HCT116 (cell line): ENCODE measurements around the gene PPP1R37. TPM values are rescaled to one million over a fixed set of nuclear protein-coding genes. Genes with fewer than 3 reads are reported as not detected.

ENCODE experiments used
- ATAC-seq: fragments of 200-7000 bp; cut with Tn5 transposase; 2 replicates; pipeline ENCODE4 v1.9.1; 2020; ENCODE audit warnings: mild to moderate bottlenecking, moderate library complexity
- BruUV-seq: library from RNA; stranded (reverse); fragments of 400-500 nt; replicated peaks from 2 replicates; lab custom pipeline; 2021; lab: Mats Ljungman, UMichigan
- CTCF ChIA-PET: fragments of 300-600 bp; sonication (Branson Sonifier 250); formaldehyde crosslinking; loops from one replicate; lab custom pipeline; 2021; ENCODE audit warnings: antibody characterized with exemption; lab: Charles Lee
- POLR2A ChIA-PET: fragments of 300-600, 350-600 bp; sonication (Branson Sonifier 250); formaldehyde crosslinking; loops from one replicate; lab custom pipeline; 2021; ENCODE audit warnings: antibody characterized with exemption; lab: Charles Lee
- RAD21 ChIA-PET, 2 experiments: fragments of 300-600 bp; sonication (Branson Sonifier 250); formaldehyde crosslinking; loops; one replicate each; lab custom pipeline; 2023; ENCODE audit warnings: low total read pairs in 2 of 2; ENCODE audit not compliant: uncharacterized antibody in 2 of 2, unreplicated experiment in 2 of 2, low non-redundant PET in 1 of 2; lab: Charles Lee
- DNase-seq: peaks from one replicate; pipeline ENCODE4 v3.0.0-alpha.2; 2010; ENCODE audit warnings: low read depth, low spot score
- H2AFZ ChIP-seq: fragments of 200-600 bp; shearing (Covaris generic), sonication (generic); 2 replicates; pipeline ENCODE4 v1.6.1; 2017; ENCODE audit warnings: low read depth, mixed run types, mixed read lengths, antibody characterized with exemption, low read length; ENCODE audit not compliant: poor library complexity, severe bottlenecking
- H3K27ac ChIP-seq: 2 replicates; pipeline ENCODE4 v1.5.1; 2012; ENCODE audit warnings: low read depth, low read length
- H3K27me3 ChIP-seq: fragments of 200-600 bp; sonication (generic); 2 replicates; pipeline ENCODE4 v1.6.1; 2016; ENCODE audit warnings: mixed run types, low read length, mixed read lengths; ENCODE audit not compliant: insufficient read depth
- H3K36me3 ChIP-seq, 2 experiments: fragments of 200-500 bp in 1 of 2; fragments of 200-600 bp in 1 of 2; sonication (Bioruptor generic) in 1 of 2; sonication (generic) in 1 of 2; 2 replicates each; pipeline versions ENCODE4 v1.5.1 to v1.6.1; 2014 to 2016; ENCODE audit warnings: low read length in 2 of 2, inconsistent platforms in 1 of 2, mixed read lengths in 1 of 2, mixed run types in 1 of 2; ENCODE audit not compliant: insufficient read depth in 2 of 2, control insufficient read depth in 1 of 2
- H3K4me1 ChIP-seq, 2 experiments: fragments of 200-600 bp in 1 of 2; sonication (generic) in 1 of 2; 2 replicates each; pipeline versions ENCODE4 v1.5.1 to v1.6.1; 2012 to 2017; ENCODE audit warnings: low read length in 2 of 2, inconsistent platforms in 1 of 2, mild to moderate bottlenecking in 1 of 2, mixed read lengths in 1 of 2, mixed run types in 1 of 2, moderate library complexity in 1 of 2; ENCODE audit not compliant: insufficient read depth in 2 of 2, control insufficient read depth in 1 of 2
- H3K4me2 ChIP-seq: fragments of 200-600 bp; sonication (generic); 2 replicates; pipeline ENCODE4 v1.6.1; 2017; ENCODE audit warnings: mixed run types, low read length, mixed read lengths
- H3K4me3 ChIP-seq, 2 experiments: fragments of 200-600 bp in 1 of 2; sonication (generic) in 1 of 2; replicated peaks in 1 of 2; 2 replicates each; pipeline ENCODE4 v1.5.1; 2011 to 2016; ENCODE audit warnings: low read length in 2 of 2, control low read depth in 1 of 2, low read depth in 1 of 2, mild to moderate bottlenecking in 1 of 2, mixed read lengths in 1 of 2, mixed run types in 1 of 2
- H3K79me2 ChIP-seq: fragments of 200-600 bp; sonication (generic); 2 replicates; pipeline ENCODE4 v1.6.1; 2017; ENCODE audit warnings: mild to moderate bottlenecking, mixed run types, low read length, moderate library complexity, mixed read lengths; ENCODE audit not compliant: insufficient read depth
- H3K9ac ChIP-seq: fragments of 200-600 bp; sonication (generic); 2 replicates; pipeline ENCODE4 v1.6.1; 2016; ENCODE audit warnings: low read length, mixed read lengths
- H3K9me2 ChIP-seq: fragments of 200-600 bp; sonication (generic), shearing (Covaris generic); 2 replicates; pipeline ENCODE4 v1.6.1; 2017; ENCODE audit warnings: mixed run types, mild to moderate bottlenecking, moderate library complexity; ENCODE audit not compliant: insufficient read depth
- H3K9me3 ChIP-seq, 2 experiments: fragments of 200-500 bp in 1 of 2; fragments of 200-600 bp in 1 of 2; sonication (Bioruptor generic) in 1 of 2; sonication (generic) in 1 of 2; 2 replicates each; pipeline ENCODE4 v1.6.1; 2014 to 2017; ENCODE audit warnings: low read length in 2 of 2, mixed read lengths in 2 of 2, inconsistent platforms in 1 of 2, low read depth in 1 of 2, mild to moderate bottlenecking in 1 of 2, mixed run types in 1 of 2, moderate library complexity in 1 of 2; ENCODE audit not compliant: control insufficient read depth in 1 of 2, insufficient read depth in 1 of 2
- H4K20me1 ChIP-seq: fragments of 200-600 bp; sonication (generic), shearing (Covaris generic); 2 replicates; pipeline ENCODE4 v1.6.1; 2017; ENCODE audit warnings: mixed run types, mild to moderate bottlenecking, moderate library complexity; ENCODE audit not compliant: insufficient read depth
- CEBPB ChIP-seq: IDR thresholded peaks from 2 replicates; pipeline ENCODE4 v1.6.1; 2012; ENCODE audit warnings: low read depth
- EGR1 ChIP-seq: IDR thresholded peaks from 2 replicates; pipeline ENCODE4 v1.6.1; 2012; ENCODE audit warnings: low read depth
- ELF1 ChIP-seq: IDR thresholded peaks from 2 replicates; pipeline ENCODE4 v1.6.1; 2012; ENCODE audit warnings: low read depth, borderline replicate concordance
- EZH2 ChIP-seq: fragments of 200-600 bp; sonication (generic); IDR thresholded peaks from 2 replicates; pipeline ENCODE4 v1.6.1; 2017; ENCODE audit warnings: antibody characterized with exemption, mixed run types
- RAD21 ChIP-seq: IDR thresholded peaks from 2 replicates; pipeline ENCODE4 v1.6.1; 2012; ENCODE audit warnings: low read depth, mild to moderate bottlenecking
- SIN3A ChIP-seq: IDR thresholded peaks from 2 replicates; pipeline ENCODE4 v1.6.1; 2012; ENCODE audit warnings: low read depth
- SP1 ChIP-seq: IDR thresholded peaks from 2 replicates; pipeline ENCODE4 v1.6.1; 2012; ENCODE audit warnings: low read depth
- intact Hi-C: fragments of 100-400 bp; cut with micrococcal nuclease; formaldehyde crosslinking; loops from 2 replicates; pipeline ENCODE4 v1.10.0; 2022
- total RNA-seq: library from RNA; stranded (reverse); gene quantifications from one replicate; pipeline ENCODE4 v1.2.1, GENCODE V29; 2021; ENCODE audit not compliant: unreplicated experiment
- TF ChIP-seq, protein P1 (sequence below), 3 experiments: fragments of 200-600 bp in 1 of 3; sonication (generic) in 1 of 3; IDR thresholded peaks in 2 of 3; conservative IDR thresholded peaks in 1 of 3; 2 replicates each; pipeline ENCODE4 v1.5.1; 2012 to 2017; ENCODE audit warnings: low read depth in 2 of 3, low read length in 2 of 3, antibody characterized with exemption in 1 of 3, borderline replicate concordance in 1 of 3, control low read depth in 1 of 3, mild to moderate bottlenecking in 1 of 3, mixed read lengths in 1 of 3, mixed run types in 1 of 3, moderate library complexity in 1 of 3; ENCODE audit not compliant: insufficient read depth in 1 of 3
- TF ChIP-seq, protein P2 (sequence below): IDR thresholded peaks from 2 replicates; pipeline ENCODE4 v1.6.1; 2012
- TF ChIP-seq, protein P3 (sequence below): IDR thresholded peaks from 2 replicates; pipeline ENCODE4 v1.6.1; 2011; ENCODE audit warnings: mild to moderate bottlenecking, low read length, moderate library complexity; ENCODE audit not compliant: insufficient replicate concordance; ENCODE audit errors: extremely low read depth
- TF ChIP-seq, protein P4 (sequence below): IDR thresholded peaks from 2 replicates; pipeline ENCODE4 v1.6.1; 2012; ENCODE audit warnings: low read depth
- TF ChIP-seq, protein P5 (sequence below): IDR thresholded peaks from 2 replicates; pipeline ENCODE4 v1.6.1; 2012

Gene PPP1R37
- total RNA-seq, 1 experiment from 2014 or later, result 32.7 TPM

DNA sequence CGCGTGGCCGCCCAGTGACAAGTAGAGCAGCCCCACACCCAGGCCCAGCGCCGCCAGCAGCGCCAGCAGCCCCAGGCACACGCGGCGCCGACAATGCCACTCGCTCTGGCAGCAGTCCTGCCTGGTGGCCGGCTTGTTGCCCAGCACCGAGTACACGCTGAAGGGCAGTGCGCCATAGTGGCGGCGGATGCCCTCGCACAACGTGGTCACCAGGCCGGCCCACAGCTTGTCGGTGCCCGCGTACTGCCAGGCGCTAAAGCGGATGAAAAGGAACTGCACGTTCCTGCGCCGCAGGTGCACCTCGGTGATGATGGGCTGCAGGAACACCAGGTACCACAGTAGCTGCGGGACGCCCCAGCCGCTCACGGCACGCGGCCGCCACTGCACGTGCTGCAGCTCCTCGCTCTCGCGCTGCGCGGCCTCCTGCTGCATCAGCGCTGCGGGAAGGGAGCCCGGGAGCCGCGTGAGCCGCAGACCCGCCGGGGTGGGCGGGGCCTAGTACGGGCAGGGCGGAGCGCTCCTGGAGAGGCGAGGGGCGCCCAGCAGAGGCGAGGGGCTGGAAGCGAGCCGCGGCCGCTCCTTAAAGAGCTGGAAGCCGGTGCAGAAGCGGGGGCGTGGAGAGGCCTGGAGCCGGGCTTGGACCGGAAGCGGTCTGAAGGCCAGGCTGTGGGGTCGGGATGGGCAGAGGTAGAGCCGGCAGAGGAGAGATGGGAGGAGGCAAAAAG lies 60.5 kb downstream of the PPP1R37 start:
- no TSS peak for BruUV-seq
- H3K9me3 ChIP-seq, result no peaks in the 10 kb centered on the region
- H3K79me2 ChIP-seq, result no peaks in the 10 kb centered on the region
- ChIA-PET CTCF (no interaction called here), RAD21 (interaction anchor here in 1 of 2 experiments (1.1 kb wide), 1 partner anchor 16 kb away, joined by 3 read pairs; no protein-coding TSS in a partner anchor), POLR2A (no interaction called here)
- H3K36me3 ChIP-seq, result no peaks in the 10 kb centered on the region
- H3K27ac ChIP-seq, result peak overlapping the region; percentile 31
- H3K9ac ChIP-seq, result peak overlapping the region; percentile 61
- DNase-seq (no peak), ATAC-seq (peak; percentile 31)
- TF ChIP-seq CEBPB (no peak), EZH2 (no peak), SP1 (no peak), RAD21 (no peak), EGR1 (0 out of 2 replicates have a peak, but pooled peaks have one; percentile 21), ELF1 (no peak), SIN3A (no peak)
- TF ChIP-seq, protein P1, sequence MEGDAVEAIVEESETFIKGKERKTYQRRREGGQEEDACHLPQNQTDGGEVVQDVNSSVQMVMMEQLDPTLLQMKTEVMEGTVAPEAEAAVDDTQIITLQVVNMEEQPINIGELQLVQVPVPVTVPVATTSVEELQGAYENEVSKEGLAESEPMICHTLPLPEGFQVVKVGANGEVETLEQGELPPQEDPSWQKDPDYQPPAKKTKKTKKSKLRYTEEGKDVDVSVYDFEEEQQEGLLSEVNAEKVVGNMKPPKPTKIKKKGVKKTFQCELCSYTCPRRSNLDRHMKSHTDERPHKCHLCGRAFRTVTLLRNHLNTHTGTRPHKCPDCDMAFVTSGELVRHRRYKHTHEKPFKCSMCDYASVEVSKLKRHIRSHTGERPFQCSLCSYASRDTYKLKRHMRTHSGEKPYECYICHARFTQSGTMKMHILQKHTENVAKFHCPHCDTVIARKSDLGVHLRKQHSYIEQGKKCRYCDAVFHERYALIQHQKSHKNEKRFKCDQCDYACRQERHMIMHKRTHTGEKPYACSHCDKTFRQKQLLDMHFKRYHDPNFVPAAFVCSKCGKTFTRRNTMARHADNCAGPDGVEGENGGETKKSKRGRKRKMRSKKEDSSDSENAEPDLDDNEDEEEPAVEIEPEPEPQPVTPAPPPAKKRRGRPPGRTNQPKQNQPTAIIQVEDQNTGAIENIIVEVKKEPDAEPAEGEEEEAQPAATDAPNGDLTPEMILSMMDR (IDR thresholded peaks at IDR 0.05 in 2 of 3, conservative IDR thresholded peaks at IDR 0.05 in 1 of 3; ENCODE audit: borderline replicate concordance in 1 of 3, insufficient read depth in 1 of 3, low read depth in 2 of 3, low read length in 2 of 3), result no peak
- TF ChIP-seq, protein P2, sequence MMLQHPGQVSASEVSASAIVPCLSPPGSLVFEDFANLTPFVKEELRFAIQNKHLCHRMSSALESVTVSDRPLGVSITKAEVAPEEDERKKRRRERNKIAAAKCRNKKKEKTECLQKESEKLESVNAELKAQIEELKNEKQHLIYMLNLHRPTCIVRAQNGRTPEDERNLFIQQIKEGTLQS, result no peak
- TF ChIP-seq, protein P3, sequence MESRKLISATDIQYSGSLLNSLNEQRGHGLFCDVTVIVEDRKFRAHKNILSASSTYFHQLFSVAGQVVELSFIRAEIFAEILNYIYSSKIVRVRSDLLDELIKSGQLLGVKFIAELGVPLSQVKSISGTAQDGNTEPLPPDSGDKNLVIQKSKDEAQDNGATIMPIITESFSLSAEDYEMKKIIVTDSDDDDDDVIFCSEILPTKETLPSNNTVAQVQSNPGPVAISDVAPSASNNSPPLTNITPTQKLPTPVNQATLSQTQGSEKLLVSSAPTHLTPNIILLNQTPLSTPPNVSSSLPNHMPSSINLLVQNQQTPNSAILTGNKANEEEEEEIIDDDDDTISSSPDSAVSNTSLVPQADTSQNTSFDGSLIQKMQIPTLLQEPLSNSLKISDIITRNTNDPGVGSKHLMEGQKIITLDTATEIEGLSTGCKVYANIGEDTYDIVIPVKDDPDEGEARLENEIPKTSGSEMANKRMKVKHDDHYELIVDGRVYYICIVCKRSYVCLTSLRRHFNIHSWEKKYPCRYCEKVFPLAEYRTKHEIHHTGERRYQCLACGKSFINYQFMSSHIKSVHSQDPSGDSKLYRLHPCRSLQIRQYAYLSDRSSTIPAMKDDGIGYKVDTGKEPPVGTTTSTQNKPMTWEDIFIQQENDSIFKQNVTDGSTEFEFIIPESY, result no peak
- TF ChIP-seq, protein P4, sequence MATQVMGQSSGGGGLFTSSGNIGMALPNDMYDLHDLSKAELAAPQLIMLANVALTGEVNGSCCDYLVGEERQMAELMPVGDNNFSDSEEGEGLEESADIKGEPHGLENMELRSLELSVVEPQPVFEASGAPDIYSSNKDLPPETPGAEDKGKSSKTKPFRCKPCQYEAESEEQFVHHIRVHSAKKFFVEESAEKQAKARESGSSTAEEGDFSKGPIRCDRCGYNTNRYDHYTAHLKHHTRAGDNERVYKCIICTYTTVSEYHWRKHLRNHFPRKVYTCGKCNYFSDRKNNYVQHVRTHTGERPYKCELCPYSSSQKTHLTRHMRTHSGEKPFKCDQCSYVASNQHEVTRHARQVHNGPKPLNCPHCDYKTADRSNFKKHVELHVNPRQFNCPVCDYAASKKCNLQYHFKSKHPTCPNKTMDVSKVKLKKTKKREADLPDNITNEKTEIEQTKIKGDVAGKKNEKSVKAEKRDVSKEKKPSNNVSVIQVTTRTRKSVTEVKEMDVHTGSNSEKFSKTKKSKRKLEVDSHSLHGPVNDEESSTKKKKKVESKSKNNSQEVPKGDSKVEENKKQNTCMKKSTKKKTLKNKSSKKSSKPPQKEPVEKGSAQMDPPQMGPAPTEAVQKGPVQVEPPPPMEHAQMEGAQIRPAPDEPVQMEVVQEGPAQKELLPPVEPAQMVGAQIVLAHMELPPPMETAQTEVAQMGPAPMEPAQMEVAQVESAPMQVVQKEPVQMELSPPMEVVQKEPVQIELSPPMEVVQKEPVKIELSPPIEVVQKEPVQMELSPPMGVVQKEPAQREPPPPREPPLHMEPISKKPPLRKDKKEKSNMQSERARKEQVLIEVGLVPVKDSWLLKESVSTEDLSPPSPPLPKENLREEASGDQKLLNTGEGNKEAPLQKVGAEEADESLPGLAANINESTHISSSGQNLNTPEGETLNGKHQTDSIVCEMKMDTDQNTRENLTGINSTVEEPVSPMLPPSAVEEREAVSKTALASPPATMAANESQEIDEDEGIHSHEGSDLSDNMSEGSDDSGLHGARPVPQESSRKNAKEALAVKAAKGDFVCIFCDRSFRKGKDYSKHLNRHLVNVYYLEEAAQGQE, result no peak
- TF ChIP-seq, protein P5, sequence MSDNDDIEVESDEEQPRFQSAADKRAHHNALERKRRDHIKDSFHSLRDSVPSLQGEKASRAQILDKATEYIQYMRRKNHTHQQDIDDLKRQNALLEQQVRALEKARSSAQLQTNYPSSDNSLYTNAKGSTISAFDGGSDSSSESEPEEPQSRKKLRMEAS, result peak; percentile 34; the same call in 1 of the 2 replicates
- peak overlapping the region; percentile 25 to 53 for H3K4me3 ChIP-seq
- H2AFZ ChIP-seq, result no peak overlapping the region
- H3K9me2 ChIP-seq, result no peaks in the 10 kb centered on the region
- H3K27me3 ChIP-seq, result no peaks in the 10 kb centered on the region
- H3K4me2 ChIP-seq, result peak overlapping the region; percentile 96
- H4K20me1 ChIP-seq, result no peaks in the 10 kb centered on the region
- H3K4me1 ChIP-seq, result peaks cover 32 to 61% of the 10 kb centered on the region in 2 experiments
- intact Hi-C loops, result no loop called here
